HL-60/S4 treated with phorbol 12-myristate 13-acetate at 8.2 ng/mL for 4 days and 3 days (cell line): ENCODE results near the gene RAB31.
"Not testable (repeated sequence)": the region's sequence is repeated elsewhere in the genome, so short reads cannot be mapped to it uniquely, and the experiment has no call there.

Experiments
- in situ Hi-C: fragments of 300-500 bp; cut with MboI; formaldehyde crosslinking; loops from 2 replicates; pipeline ENCODE4 v1.15.0; 2022; ENCODE audit warnings: low sequenced_read_pairs

Gene RAB31

GRCh38 chr18:9708057-9708433 lies at the start of gene RAB31:
Gene RAB31 (plus strand): TSS chr18:9708301. CDS start chr18:9708406, 105 bp downstream.
- in situ Hi-C loops = no loop called here

DNA sequence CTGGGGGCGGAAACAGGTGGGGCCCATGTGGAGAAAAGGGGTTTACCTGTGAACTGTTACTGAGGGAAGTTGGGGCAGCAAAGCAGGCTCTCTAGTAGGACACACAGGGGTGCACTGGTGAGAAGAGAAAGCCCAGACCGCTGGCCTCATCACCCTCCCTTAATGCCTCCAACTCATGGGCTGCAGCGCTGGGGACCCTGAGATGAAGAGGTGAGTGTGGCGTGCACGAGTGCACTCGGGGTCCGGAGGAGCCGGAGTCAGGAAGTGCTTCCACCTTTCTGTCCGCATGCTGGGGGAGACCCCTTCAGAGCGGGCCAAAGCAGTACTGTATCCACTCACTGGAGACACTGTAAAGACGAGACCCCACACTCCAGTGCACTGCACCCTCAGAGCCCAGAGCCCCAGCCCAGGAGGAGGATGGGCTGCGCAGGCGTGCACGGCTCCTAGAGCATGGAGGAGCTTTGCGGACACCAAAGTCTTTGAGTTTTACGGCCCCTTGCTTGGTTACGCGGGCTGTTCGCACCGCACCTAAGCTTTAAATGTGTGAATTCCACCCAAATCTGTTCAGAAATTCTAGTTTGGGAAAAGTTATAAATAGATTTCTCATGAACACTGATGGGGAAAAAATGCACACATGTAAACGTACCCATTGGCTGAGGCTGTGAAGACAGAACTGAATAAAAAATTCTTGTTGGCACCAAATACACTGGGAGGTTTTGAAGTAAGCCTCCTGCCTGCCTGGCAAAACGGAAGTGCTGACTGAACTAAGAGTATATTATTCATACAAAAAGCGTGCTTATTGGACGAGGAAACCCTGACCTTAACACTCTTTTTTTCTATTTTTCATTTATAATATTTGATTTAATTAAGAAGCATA lies 48.4 kb upstream of the RAB31 start:
- in situ Hi-C loops = no loop called here

- in situ Hi-C loops = no loop called here
Observed at GRCh38 chr18:9661564-9661963, 46.5 kb upstream of the RAB31 start.

GRCh38 chr18:9663377-9663776 lies 44.7 kb upstream of the RAB31 start:
- in situ Hi-C loops = no loop called here

GRCh38 chr18:9665314-9665713 lies 42.8 kb upstream of the RAB31 start:
- in situ Hi-C loops = no loop called here

DNA sequence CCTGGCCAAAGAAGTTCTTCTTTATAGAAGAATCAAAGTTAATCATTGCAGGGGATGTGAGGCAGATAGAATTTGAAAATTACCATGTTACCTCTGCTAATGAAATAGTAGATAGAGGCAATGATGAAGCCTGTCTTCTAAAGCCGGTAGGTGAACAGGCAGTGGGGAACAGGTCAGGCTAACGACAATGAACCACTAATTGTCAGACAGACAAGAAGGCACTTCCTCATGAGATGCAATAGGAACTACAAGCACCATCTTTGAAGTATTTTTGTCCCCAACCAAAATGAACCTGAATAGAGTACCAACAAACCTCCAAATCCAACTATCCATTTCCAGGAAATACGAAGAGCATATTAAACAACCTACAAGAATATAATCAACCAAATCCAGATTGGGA lies 41.6 kb upstream of the RAB31 start:
- in situ Hi-C loops = no loop called here

- in situ Hi-C loops = no loop called here
Observed at GRCh38 chr18:9669016-9669415, 39.1 kb upstream of the RAB31 start.

DNA sequence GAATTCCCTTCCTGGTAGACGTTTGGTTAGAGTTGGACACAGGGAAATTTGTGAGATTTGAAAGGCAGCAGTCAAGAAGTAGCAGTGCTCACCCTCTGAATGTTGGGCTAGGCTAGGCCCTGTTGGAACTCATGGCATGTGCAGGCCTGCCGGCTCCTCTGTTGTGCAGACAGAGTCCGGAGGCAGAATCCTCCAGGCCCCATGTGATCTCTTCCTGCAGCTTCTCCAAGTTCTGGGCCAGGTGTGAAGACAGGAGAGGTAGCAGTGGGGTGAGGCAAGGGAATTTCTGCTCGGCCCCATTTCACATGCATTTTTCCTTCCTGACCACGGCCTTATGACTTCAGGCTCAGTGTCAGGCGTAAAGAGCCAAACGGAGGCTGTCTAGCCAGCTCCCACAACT lies 36.9 kb upstream of the RAB31 start:
- in situ Hi-C loops = no loop called here

- in situ Hi-C loops = no loop called here
Observed at GRCh38 chr18:9673296-9674251, 34.5 kb upstream of the RAB31 start.

- in situ Hi-C loops = not testable (repeated sequence)
Observed at GRCh38 chr18:9678216-9678615, 29.9 kb upstream of the RAB31 start.

- in situ Hi-C loops = no loop called here
Observed at GRCh38 chr18:9679125-9679524, 29.0 kb upstream of the RAB31 start.

GRCh38 chr18:9681217-9681616 lies 26.9 kb upstream of the RAB31 start:
- in situ Hi-C loops = no loop called here

GRCh38 chr18:9682572-9682971 lies 25.5 kb upstream of the RAB31 start:
- in situ Hi-C loops = no loop called here

- in situ Hi-C loops = no loop called here
Observed at GRCh38 chr18:9683418-9684396, 24.4 kb upstream of the RAB31 start.

GRCh38 chr18:9684881-9685614 lies 23.1 kb upstream of the RAB31 start:
- in situ Hi-C loops = no loop called here

DNA sequence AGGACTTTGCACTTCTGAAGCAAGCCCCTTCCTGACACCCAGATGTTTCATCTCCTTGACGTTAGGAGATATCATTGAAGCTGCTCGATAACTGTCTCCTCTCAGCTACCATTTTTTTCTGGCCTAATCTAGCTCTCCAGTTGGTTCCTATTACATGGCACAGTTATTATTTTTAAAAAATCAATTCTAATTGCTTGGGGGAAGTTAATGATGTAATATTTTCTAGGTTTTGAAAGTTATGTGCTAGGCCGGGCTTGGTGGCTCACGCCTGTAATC lies 22.5 kb upstream of the RAB31 start:
- in situ Hi-C loops = no loop called here

DNA sequence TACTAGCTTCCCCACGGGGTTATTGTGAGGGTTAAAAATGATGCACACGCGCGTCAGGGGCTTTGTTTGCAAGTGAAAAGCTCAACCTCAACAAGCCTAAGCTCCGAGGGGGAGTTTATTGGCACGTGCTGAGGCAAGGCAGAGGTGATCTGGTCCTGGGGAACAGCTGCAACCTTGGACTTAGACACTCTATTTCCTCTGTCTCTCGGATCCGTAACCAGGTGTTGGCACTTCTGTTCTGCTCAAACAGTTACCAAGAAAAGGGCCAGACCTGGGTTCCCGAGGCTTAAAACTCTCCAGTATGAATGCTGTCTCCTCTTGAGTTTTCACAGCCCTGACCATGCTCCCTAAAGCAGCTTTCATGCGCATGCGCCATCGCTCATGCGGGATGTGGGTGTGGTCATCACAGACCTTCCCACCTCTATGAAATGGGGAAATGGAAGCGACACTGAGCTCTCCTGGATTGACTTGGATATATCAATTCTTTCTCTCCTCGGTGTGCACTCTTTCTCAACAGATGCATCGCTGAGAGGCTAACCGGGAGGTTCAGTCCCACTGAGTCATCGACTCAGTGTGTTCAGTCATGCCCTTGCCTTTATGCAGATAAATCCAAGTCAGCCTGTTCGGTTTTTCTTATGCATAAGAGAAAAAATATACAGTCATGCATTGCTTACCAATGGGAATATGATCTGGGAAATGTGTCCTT lies 19.9 kb upstream of the RAB31 start:
- in situ Hi-C loops = no loop called here

DNA sequence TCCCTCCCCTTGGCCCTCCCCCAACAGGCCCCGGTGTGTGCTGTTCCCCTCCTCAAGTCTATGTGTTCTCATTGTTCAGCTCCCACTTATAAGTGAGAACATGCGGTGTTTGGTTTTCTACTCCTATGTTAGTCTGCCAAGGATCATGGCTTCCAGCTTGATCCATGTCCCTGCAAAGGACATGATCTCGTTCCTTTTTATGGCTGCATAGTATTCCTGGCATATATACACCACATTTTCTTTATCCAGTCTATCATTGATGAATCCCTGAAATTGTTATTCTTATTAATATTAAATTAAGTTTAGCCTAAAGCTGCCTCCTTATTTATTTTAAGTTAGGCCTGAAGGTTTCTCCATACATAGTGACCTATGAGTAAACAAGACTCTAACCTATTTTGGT lies 18.8 kb upstream of the RAB31 start:
- in situ Hi-C loops = no loop called here

DNA sequence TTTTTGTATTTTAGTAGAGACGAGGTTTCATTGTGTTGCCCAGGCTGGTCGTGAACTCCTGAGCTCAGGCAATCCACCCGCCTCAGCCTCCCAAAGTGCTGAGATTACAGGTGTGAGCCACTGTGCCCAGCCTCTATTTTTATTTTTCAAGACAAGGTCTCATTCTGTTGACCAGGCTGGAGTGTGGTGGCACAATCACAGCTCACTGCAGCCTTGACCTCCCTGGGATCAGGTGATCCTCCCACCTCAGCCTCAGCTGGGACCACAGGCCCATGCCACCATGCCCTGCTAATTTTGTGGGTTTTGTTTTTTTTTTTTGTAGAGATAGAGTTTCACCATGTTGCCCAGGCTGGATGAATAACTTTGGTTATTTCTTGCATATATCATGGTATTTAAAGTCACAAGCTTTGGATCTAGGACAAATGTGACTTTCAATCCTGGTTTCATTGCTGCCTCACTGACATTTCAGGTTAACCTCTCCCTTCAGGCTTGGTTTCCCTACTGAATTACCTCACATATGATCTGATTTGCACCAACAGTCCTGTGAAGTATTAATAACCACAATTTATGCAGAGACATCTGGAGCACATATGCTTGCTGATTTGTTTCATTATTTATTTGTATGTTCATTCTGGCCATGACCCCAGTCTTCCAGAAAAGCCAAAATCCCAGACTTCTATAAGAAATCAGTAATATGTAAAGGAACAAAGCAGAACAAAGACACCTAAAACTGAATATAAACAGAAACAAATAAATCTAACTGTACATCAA lies 17.5 kb upstream of the RAB31 start:
- in situ Hi-C loops = no loop called here
